Placental epithelial cell (primary cell): ENCODE data around the gene HSPB9. TPM values are rescaled to one million over a fixed set of nuclear protein-coding genes. Genes with fewer than 3 reads are reported as not detected.

Source experiments
- total RNA-seq: library from RNA; depleted of rRNA; stranded (reverse); fragments of >200 nt; gene quantifications from 2 replicates; pipeline ENCODE4 v1.2.3, GENCODE V29; 2012

The HSPB9 gene
- not detected in 2 replicates for total RNA-seq

GRCh38 chr17:42122371-42123303, at the start of gene HSPB9:
HSPB9 (plus strand) TSS chr17:42122804; CDS start chr17:42122851, 47 bp downstream.

GRCh38 chr17:42097691-42098631, 24.6 kb upstream of the HSPB9 start, which contains the start of gene ZNF385C:
ZNF385C (minus strand) TSS chr17:42098473; CDS start chr17:42063056, 35,417 bp downstream.

GRCh38 chr17:42112552-42113176, 9.9 kb upstream of the HSPB9 start, which contains the start of gene DHX58:
DHX58 (minus strand) TSS chr17:42112714; CDS start chr17:42111892, 822 bp downstream.

GRCh38 chr17:42120770-42121769, 1.5 kb upstream of the HSPB9 start, which contains the start of gene KAT2A:
KAT2A (minus strand) TSS chr17:42121367; CDS start chr17:42121304, 63 bp downstream.

Other genes with a start within 250 kb of the HSPB9 start
- gene ACLY, start 203.9 kb upstream of the HSPB9 start, total RNA-seq: 67.5 and 160 TPM in 2 replicates
- 1.2 and 1.6 TPM in 2 replicates for gene ODAD4, start 192.2 kb upstream of the HSPB9 start, total RNA-seq
- 44.4 and 48.3 TPM in 2 replicates for gene CNP, start 156.0 kb upstream of the HSPB9 start, total RNA-seq
- 39.7 and 61.2 TPM in 2 replicates for gene DNAJC7, start 105.4 kb upstream of the HSPB9 start, total RNA-seq
- gene NKIRAS2, start 102.7 kb upstream of the HSPB9 start, total RNA-seq: 30.6 and 56.2 TPM in 2 replicates
- gene C17orf113, start 72.2 kb upstream of the HSPB9 start, total RNA-seq: 0.87 and 2.7 TPM in 2 replicates
- under 0.01 TPM in 1 of 2 replicates, not detected in the other for gene ZNF385C, start 24.3 kb upstream of the HSPB9 start, total RNA-seq
- gene DHX58, start 10.1 kb upstream of the HSPB9 start, total RNA-seq: 2.4 and 5.5 TPM in 2 replicates
- gene KAT2A, start 1.4 kb upstream of the HSPB9 start, total RNA-seq: 9.8 TPM in 2 replicates
- gene RAB5C, start 32.2 kb downstream of the HSPB9 start, total RNA-seq: 49.9 and 94.5 TPM in 2 replicates
- under 0.01 TPM in 1 of 2 replicates, not detected in the other for gene KCNH4, start 58.3 kb downstream of the HSPB9 start, total RNA-seq
- gene HCRT, start 62.6 kb downstream of the HSPB9 start, total RNA-seq: not detected in 2 replicates
- 9.7 and 11.0 TPM in 2 replicates for gene GHDC, start 71.7 kb downstream of the HSPB9 start, total RNA-seq
- gene STAT5B, start 153.6 kb downstream of the HSPB9 start, total RNA-seq: 9.4 and 10.6 TPM in 2 replicates
- gene STAT5A, start 165.7 kb downstream of the HSPB9 start, total RNA-seq: 4.3 and 13.3 TPM in 2 replicates